BLaER1 (cell line): ENCODE data around the gene ZNF445.
"Not testable (repeated sequence)": the region's sequence is repeated elsewhere in the genome, so short reads cannot be mapped to it uniquely, and the experiment has no call there.

ENCODE experiments used
- H3K27ac ChIP-seq: shearing (Covaris generic); formaldehyde crosslinking; 2 replicates; pipeline ENCODE4 v1.8.1; 2022
- H3K27me3 ChIP-seq: shearing (Covaris generic); formaldehyde crosslinking; 2 replicates; pipeline ENCODE4 v1.8.1; 2022
- H3K36me3 ChIP-seq: shearing (Covaris generic); formaldehyde crosslinking; 2 replicates; pipeline ENCODE4 v1.8.1; 2022
- H3K4me1 ChIP-seq: shearing (Covaris generic); formaldehyde crosslinking; 2 replicates; pipeline ENCODE4 v1.8.1; 2022
- H3K4me2 ChIP-seq: shearing (Covaris generic); formaldehyde crosslinking; 2 replicates; pipeline ENCODE4 v1.8.1; 2022
- H3K4me3 ChIP-seq: shearing (Covaris generic); formaldehyde crosslinking; 2 replicates; pipeline ENCODE4 v1.8.1; 2022
- H3K9ac ChIP-seq: shearing (Covaris generic); formaldehyde crosslinking; 2 replicates; pipeline ENCODE4 v1.8.1; 2022
- H3K9me3 ChIP-seq: shearing (Covaris generic); formaldehyde crosslinking; 2 replicates; pipeline ENCODE4 v1.8.1; 2022
- H4K20me1 ChIP-seq: shearing (Covaris generic); formaldehyde crosslinking; 2 replicates; pipeline ENCODE4 v1.8.1; 2022
- Cebpa-rat ChIP-seq: shearing (Covaris generic); IDR thresholded peaks from 2 replicates; pipeline ENCODE4 v1.8.1; 2022

Gene ZNF445

DNA sequence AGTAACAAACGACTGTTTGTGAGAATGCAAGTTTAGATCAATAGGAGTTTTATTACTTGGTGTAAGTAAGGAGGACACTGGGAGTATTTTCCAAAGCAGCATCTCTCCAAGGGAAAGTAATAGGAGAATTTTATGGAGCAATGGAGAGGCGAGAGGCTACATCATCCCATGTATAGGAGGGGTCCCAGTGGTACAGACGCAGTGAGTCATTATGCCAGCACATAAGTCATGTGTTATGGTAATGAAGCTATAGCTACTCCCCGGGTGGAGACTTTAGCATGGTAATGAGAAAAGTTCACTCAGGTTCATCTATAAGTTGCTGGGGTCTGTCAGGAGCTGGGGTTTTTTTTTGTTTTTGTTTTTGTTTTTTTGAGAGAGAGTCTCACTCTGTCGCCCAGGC, 29.5 kb upstream of the ZNF445 start:
- no peak overlapping the region for H3K4me2 ChIP-seq
- peaks cover 21% of the 10 kb centered on the region for H4K20me1 ChIP-seq
- H3K27me3 ChIP-seq = no peaks in the 10 kb centered on the region
- H3K4me1 ChIP-seq = peaks cover 23% of the 10 kb centered on the region
- peaks cover 60% of the 10 kb centered on the region for H3K9me3 ChIP-seq
- no peak overlapping the region for H3K4me3 ChIP-seq
- no peak for TF ChIP-seq Cebpa-rat
- no peak overlapping the region for H3K27ac ChIP-seq
- peaks cover 46% of the 10 kb centered on the region for H3K36me3 ChIP-seq
- H3K9ac ChIP-seq = no peak overlapping the region

GRCh38 chr3:44506556-44506955, 29.1 kb upstream of the ZNF445 start:
- H4K20me1 ChIP-seq = peaks cover 21% of the 10 kb centered on the region
- H3K4me1 ChIP-seq = peaks cover 19% of the 10 kb centered on the region
- H3K4me2 ChIP-seq = no peak overlapping the region
- H3K27ac ChIP-seq = no peak overlapping the region
- H3K27me3 ChIP-seq = no peaks in the 10 kb centered on the region
- no peak overlapping the region for H3K9ac ChIP-seq
- no peak for TF ChIP-seq Cebpa-rat
- H3K36me3 ChIP-seq = peaks cover 50% of the 10 kb centered on the region
- no peak overlapping the region for H3K4me3 ChIP-seq
- peaks cover 64% of the 10 kb centered on the region for H3K9me3 ChIP-seq

GRCh38 chr3:44504566-44504965, 27.1 kb upstream of the ZNF445 start:
- Histone ChIP-seq H3K4me2 (no peak overlapping the region), H3K27me3 (no peaks in the 10 kb centered on the region), H3K27ac (no peak overlapping the region), H3K9me3 (peaks cover 84% of the 10 kb centered on the region), H4K20me1 (peaks cover 17% of the 10 kb centered on the region), H3K4me3 (no peak overlapping the region), H3K4me1 (peaks cover 10% of the 10 kb centered on the region), H3K36me3 (peaks cover 70% of the 10 kb centered on the region), H3K9ac (no peak overlapping the region)
- TF ChIP-seq Cebpa-rat = no peak

- Histone ChIP-seq H3K9me3 (peaks cover 95% of the 10 kb centered on the region), H3K36me3 (peaks cover 84% of the 10 kb centered on the region)
- not testable (repeated sequence) for H3K27me3 ChIP-seq, H4K20me1 ChIP-seq, H3K4me3 ChIP-seq, H3K4me1 ChIP-seq, H3K4me2 ChIP-seq, H3K9ac ChIP-seq, H3K27ac ChIP-seq
These were observed 25.7 kb upstream of the ZNF445 start for GRCh38 chr3:44503178-44503577.

GRCh38 chr3:44501971-44502370, 24.5 kb upstream of the ZNF445 start:
- TF ChIP-seq Cebpa-rat = no peak
- no peak overlapping the region for H3K27ac ChIP-seq
- H3K4me3 ChIP-seq = peak overlapping the region; percentile 18; the same call in 1 of the 2 replicates
- peaks cover 85% of the 10 kb centered on the region for H3K36me3 ChIP-seq
- peaks cover 95% of the 10 kb centered on the region for H3K9me3 ChIP-seq
- H4K20me1 ChIP-seq = no peaks in the 10 kb centered on the region; the same call in 1 of the 2 replicates
- H3K27me3 ChIP-seq = no peaks in the 10 kb centered on the region
- H3K4me2 ChIP-seq = no peak overlapping the region
- no peak overlapping the region for H3K9ac ChIP-seq
- H3K4me1 ChIP-seq = no peaks in the 10 kb centered on the region

DNA sequence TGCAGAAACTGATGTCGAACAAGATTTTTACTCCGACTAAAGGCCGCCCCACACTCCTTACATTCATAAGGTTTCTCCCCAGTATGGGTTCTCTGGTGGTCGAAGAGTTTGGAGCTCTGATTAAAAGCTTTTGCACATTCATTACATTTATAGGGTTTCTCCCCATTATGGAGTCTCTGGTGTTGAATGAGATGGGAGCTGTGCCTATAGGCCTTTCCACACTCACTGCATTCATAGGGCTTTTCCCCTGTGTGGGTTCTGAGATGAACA, 22.4 kb upstream of the ZNF445 start:
- H4K20me1 ChIP-seq, H3K27ac ChIP-seq, H3K9ac ChIP-seq, H3K27me3 ChIP-seq, H3K4me2 ChIP-seq, H3K4me1 ChIP-seq: not testable (repeated sequence)
- Histone ChIP-seq H3K4me3 (0 out of 2 replicates have a peak overlapping the region, but pooled peaks have one; percentile 31), H3K36me3 (peaks cover 92% of the 10 kb centered on the region), H3K9me3 (peaks cover 97% of the 10 kb centered on the region)

DNA sequence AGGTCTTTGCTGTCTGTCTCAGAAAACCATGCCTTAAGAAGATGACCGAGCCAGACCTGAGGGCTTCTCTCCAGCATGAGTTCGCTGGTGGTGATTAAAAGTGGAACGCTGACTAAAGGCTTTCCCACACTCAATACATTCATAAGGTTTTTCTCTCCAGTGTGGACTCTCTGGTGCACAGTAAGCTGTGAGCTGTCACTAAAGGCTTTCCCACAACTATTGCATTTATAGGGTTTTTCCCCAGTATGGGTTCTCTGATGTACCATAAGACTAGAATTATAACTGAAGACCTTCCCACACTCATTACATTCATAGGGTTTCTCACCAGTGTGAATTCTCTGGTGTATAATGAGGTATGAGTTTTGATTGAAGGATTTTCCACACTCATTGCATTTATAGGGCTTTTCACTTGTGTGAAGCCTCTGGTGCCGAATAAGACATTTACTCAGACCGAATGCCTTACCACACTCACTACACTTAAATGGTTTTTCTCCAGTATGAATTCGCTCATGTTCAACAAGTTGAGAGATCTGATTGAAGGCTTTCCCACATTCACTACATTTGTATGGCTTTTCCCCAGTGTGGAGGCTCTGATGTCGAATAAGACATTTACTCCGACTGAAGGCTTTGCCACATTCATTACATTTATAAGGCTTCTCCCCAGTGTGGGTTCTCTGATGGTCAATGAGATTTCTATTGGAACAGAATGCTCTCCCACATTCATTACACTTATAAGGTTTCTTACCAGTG, 21.9 kb upstream of the ZNF445 start:
- TF ChIP-seq Cebpa-rat = no peak

DNA sequence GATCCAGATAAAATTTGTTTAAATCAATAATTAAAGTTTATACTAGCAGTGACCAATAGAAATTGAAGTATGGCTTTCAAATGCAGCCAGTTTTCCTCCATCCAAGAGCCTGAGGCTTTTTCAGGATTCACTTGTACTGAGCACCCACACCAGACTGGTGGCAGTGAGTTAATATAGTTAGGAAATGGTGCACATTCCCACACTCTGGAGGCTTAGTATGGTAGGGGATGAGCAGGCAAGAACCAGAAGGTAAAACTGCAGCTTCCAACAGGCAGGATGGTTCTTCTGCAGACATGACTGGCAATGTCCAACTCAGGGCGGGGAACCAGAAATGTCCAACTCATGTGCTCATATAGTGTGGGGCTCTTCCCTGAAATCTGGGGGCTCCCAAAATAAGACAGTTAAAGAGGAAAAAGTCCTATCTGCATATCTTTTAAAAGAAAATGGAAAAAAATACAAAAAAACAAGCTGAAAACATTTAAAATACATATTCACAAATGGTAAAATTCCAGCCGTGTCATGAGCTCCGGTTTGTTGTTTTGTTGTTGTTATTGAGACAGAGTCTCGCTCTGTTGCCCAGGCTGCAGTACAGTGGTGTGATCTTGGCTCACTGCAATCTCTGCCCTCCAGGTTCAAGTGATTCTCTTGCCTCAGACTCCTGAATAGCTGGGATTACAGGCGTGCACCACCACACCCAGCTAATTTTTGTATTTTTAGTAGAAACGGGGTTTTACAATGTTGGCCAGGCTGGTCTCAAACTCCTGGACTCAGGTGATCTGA, 18.4 kb upstream of the ZNF445 start:
- Histone ChIP-seq H3K27ac (no peak overlapping the region), H3K36me3 (peaks cover 97% of the 10 kb centered on the region), H3K4me1 (no peaks in the 10 kb centered on the region), H3K4me3 (no peak overlapping the region), H3K9me3 (peaks cover 98% of the 10 kb centered on the region), H4K20me1 (no peaks in the 10 kb centered on the region), H3K27me3 (no peaks in the 10 kb centered on the region), H3K9ac (no peak overlapping the region), H3K4me2 (no peak overlapping the region)
- TF ChIP-seq Cebpa-rat = no peak

More for the DNA sequence above, 21.9 kb upstream of the ZNF445 start:
- Histone ChIP-seq H3K9ac (no peak overlapping the region), H3K36me3 (peaks cover 95% of the 10 kb centered on the region), H3K9me3 (peaks cover 96% of the 10 kb centered on the region), H3K27ac (no peak overlapping the region), H3K4me1 (no peaks in the 10 kb centered on the region), H3K27me3 (no peaks in the 10 kb centered on the region), H4K20me1 (no peaks in the 10 kb centered on the region), H3K4me2 (no peak overlapping the region), H3K4me3 (0 out of 2 replicates have a peak overlapping the region, but pooled peaks have one; percentile 31)

GRCh38 chr3:44492496-44492895, 15.0 kb upstream of the ZNF445 start:
- Histone ChIP-seq H3K4me1 (no peaks in the 10 kb centered on the region), H3K4me3 (no peak overlapping the region), H3K9ac (no peak overlapping the region), H3K27me3 (no peaks in the 10 kb centered on the region), H3K27ac (no peak overlapping the region), H3K9me3 (peaks cover 87% of the 10 kb centered on the region), H3K36me3 (peaks cover 86% of the 10 kb centered on the region), H3K4me2 (no peak overlapping the region), H4K20me1 (no peaks in the 10 kb centered on the region)
- no peak for TF ChIP-seq Cebpa-rat

DNA sequence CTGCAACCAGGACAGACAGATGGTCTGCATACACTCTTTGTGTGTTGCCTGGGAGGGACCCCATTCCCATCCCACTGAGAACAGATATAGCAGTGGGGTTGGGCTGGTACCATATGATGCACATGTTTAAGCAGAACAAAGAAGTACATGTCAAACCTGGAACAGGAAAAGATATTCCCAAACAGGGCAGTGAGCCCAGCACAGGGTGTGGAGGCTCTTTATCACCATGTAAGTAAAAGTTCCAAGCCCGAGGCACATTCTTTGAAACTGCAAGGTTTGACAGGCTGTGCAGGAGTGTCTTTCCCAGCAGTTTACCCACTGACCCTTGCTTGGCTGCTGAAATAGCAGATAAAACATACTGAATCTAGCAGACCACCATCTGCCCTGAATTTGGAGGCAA, 5.3 kb upstream of the ZNF445 start:
- no peak overlapping the region for H3K4me3 ChIP-seq

More for the DNA sequence above, 5.3 kb upstream of the ZNF445 start:
- Histone ChIP-seq H3K36me3 (no peaks in the 10 kb centered on the region), H3K27me3 (no peaks in the 10 kb centered on the region), H3K9me3 (no peaks in the 10 kb centered on the region), H3K4me1 (no peaks in the 10 kb centered on the region; the same call in 1 of the 2 replicates), H4K20me1 (no peaks in the 10 kb centered on the region), H3K27ac (no peak overlapping the region), H3K9ac (no peak overlapping the region), H3K4me2 (no peak overlapping the region)
- no peak for TF ChIP-seq Cebpa-rat
